K562 (cell line): Measurements from ENCODE around the gene COX6A1. TPM values are rescaled to one million over a fixed set of nuclear protein-coding genes. Genes with fewer than 3 reads are reported as not detected.

ENCODE experiments used
- ARID2 ChIP-seq: fragments of 450-650 bp; IDR thresholded peaks from 2 replicates; pipeline ENCODE4 v1.6.1; 2017; ENCODE audit warnings: antibody characterized with exemption, mild to moderate bottlenecking
- BCL6 ChIP-seq: fragments of 250-450 bp; sonication (Bioruptor Pico); IDR thresholded peaks from 2 replicates; pipeline ENCODE4 v1.4.0; 2020
- CBX1 ChIP-seq: sonication (generic); IDR thresholded peaks from 2 replicates; pipeline ENCODE4 v1.6.1; 2016; ENCODE audit warnings: antibody characterized with exemption, low read depth, mild to moderate bottlenecking
- HMG20B ChIP-seq: fragments of 250-450 bp; sonication (Bioruptor Pico); IDR thresholded peaks from 2 replicates; pipeline ENCODE4 v1.5.0; 2021; ENCODE audit warnings: mild to moderate bottlenecking
- KLF1 ChIP-seq: fragments of 450-650 bp; IDR thresholded peaks from 2 replicates; pipeline ENCODE4 v1.6.1; 2016; ENCODE audit warnings: missing genetic modification characterization, missing compliant biosample characterization
- KLF10 ChIP-seq: fragments of 250-450 bp; sonication (Bioruptor Pico); IDR thresholded peaks from 2 replicates; pipeline ENCODE4 v1.6.1; 2021; ENCODE audit warnings: matching md5 sums
- NFRKB ChIP-seq: fragments of 450-650 bp; IDR thresholded peaks from 2 replicates; pipeline ENCODE4 v1.6.1; 2016; ENCODE audit warnings: low read depth
- NR2F6 ChIP-seq: fragments of 450-650 bp; formaldehyde crosslinking; IDR thresholded peaks from 2 replicates; pipeline ENCODE4 v1.4.0; 2020; ENCODE audit warnings: mild to moderate bottlenecking
- RAD21 ChIP-seq, 2 experiments: fragments of 250-450 bp in 1 of 2; fragments of 450-650 bp in 1 of 2; sonication (Bioruptor Pico) in 1 of 2; formaldehyde crosslinking in 1 of 2; IDR thresholded peaks in 1 of 2; conservative IDR thresholded peaks in 1 of 2; 2 replicates each; pipeline versions ENCODE4 v1.4.0 to v1.8.0; 2020 to 2022; ENCODE audit warnings: mild to moderate bottlenecking in 2 of 2, moderate library complexity in 1 of 2
- TEAD1 ChIP-seq, 2 experiments: fragments of 450-650 bp in 1 of 2; sonication (generic) in 1 of 2; formaldehyde crosslinking; IDR thresholded peaks; 2 replicates each; pipeline versions ENCODE4 v1.4.0 to v1.8.0; 2020 to 2022; ENCODE audit warnings: mild to moderate bottlenecking in 2 of 2, missing genetic modification reagents in 1 of 2
- TOE1 ChIP-seq, 2 experiments: fragments of 450-650 bp in 1 of 2; sonication (generic) in 1 of 2; formaldehyde crosslinking in 1 of 2; IDR thresholded peaks; 2 replicates each; pipeline versions ENCODE4 v1.7.1 to v1.8.0; 2016 to 2022; ENCODE audit warnings: borderline replicate concordance in 2 of 2, mild to moderate bottlenecking in 2 of 2, antibody characterized with exemption in 1 of 2, inconsistent platforms in 1 of 2, low read depth in 1 of 2, missing genetic modification reagents in 1 of 2, moderate library complexity in 1 of 2
- ZNF23 ChIP-seq: fragments of 250-450 bp; sonication (Bioruptor Pico); IDR thresholded peaks from 2 replicates; pipeline ENCODE4 v1.4.0; 2020; ENCODE audit warnings: mild to moderate bottlenecking
- ZNF583 ChIP-seq: fragments of 250-450 bp; sonication (Bioruptor Pico); IDR thresholded peaks from 2 replicates; pipeline ENCODE4 v1.4.0; 2020
- polyA plus RNA-seq, 8 experiments: library from polyadenylated mRNA; depleted of rRNA in 4 of 8; stranded (reverse) in 5 of 8; unstranded in 3 of 8; fragments of >200 nt; fragmentation: Nextera tagmentation in 2 of 8; fragmentation: Illumina TruSeq in 1 of 8; extraction: Ambion mirVana in 2 of 8; extraction: Trizol in 1 of 8; gene quantifications; 2 replicates each; pipeline versions ENCODE4 v1.2.1 to v1.2.3, GENCODE V29; 2011 to 2014; ENCODE audit warnings: inconsistent platforms in 1 of 8, missing spikeins in 1 of 8
- total RNA-seq, 7 experiments: library from RNA; depleted of rRNA in 6 of 7; stranded (reverse); fragments of >200 nt in 6 of 7; fragmentation: Illumina TruSeq in 2 of 7; extraction: Trizol in 2 of 7; gene quantifications; 2 replicates each; pipeline versions ENCODE4 v1.2.1 to v1.2.3, GENCODE V29; 2011 to 2021; ENCODE audit warnings: low replicate concordance in 1 of 7
- TF ChIP-seq, protein P1 (sequence below), 2 experiments: fragments of 450-650 bp; conservative IDR thresholded peaks; 2 replicates each; pipeline ENCODE4 v1.6.1; 2017; ENCODE audit warnings: mild to moderate bottlenecking in 2 of 2, moderate library complexity in 2 of 2
- TF ChIP-seq, protein P2 (sequence below), 2 experiments: IDR thresholded peaks; 2 replicates each; pipeline ENCODE4 v1.6.1; 2012; ENCODE audit warnings: improper control_type of control experiment in 2 of 2, low read depth in 2 of 2, low read length in 2 of 2, borderline replicate concordance in 1 of 2
- TF ChIP-seq, protein P3 (sequence below): fragments of 200-800 bp; sonication (Bioruptor generic); IDR thresholded peaks from 2 replicates; pipeline ENCODE4 v1.6.1; 2017; ENCODE audit warnings: missing genetic modification characterization, missing compliant biosample characterization
- TF ChIP-seq, protein P4 (sequence below), 2 experiments: fragments of 450-650 bp; IDR thresholded peaks; 2 replicates each; pipeline ENCODE4 v1.6.1; 2016
- TF ChIP-seq, protein P5 (sequence below): IDR thresholded peaks from 2 replicates; pipeline ENCODE4 v1.6.1; 2014; ENCODE audit warnings: antibody characterized with exemption

Gene COX6A1
- total and polyA plus RNA-seq, 9 of the 15 experiments (the other 6 are each of a cell fraction or from before 2014, with no cell fraction given) = 414 to 4,142 (median 931) TPM

DNA sequence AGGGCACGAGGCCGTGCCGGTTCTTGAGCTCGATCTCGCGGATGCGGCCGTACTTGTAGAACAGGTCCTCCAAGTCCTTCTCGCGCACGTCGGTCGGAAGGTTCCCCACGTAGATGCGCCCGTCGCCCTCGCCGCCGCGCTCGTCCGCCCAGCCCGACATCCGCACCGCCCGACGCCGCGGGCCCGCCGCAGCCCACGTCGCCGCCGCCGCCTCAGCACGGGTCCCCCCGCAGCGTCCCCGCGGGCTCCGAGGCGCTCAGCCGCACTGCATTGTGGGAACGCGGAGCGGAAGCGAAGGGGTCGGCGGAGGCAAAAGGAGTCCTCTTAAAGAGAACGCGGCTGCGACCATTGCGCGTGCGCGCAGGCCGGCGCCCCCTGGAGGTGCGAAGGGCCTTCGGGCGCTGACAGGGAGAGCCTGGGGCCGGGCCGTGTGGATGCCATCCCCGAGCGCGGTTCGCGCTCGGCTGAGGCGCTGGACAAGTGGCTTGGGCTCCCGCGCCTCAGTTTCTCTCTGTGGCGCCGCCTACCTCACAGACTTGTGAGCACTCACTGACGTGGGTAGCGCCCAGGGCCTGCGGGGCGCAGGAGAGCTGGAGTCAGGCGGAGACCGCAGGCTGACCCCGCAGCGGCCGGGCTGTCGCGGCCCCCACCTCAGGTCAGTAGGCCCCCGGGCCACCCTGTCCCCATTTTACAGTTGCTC is 31.7 kb downstream of the COX6A1 start, which contains the start of gene SRSF9 (continued):
- TF ChIP-seq, protein P1, sequence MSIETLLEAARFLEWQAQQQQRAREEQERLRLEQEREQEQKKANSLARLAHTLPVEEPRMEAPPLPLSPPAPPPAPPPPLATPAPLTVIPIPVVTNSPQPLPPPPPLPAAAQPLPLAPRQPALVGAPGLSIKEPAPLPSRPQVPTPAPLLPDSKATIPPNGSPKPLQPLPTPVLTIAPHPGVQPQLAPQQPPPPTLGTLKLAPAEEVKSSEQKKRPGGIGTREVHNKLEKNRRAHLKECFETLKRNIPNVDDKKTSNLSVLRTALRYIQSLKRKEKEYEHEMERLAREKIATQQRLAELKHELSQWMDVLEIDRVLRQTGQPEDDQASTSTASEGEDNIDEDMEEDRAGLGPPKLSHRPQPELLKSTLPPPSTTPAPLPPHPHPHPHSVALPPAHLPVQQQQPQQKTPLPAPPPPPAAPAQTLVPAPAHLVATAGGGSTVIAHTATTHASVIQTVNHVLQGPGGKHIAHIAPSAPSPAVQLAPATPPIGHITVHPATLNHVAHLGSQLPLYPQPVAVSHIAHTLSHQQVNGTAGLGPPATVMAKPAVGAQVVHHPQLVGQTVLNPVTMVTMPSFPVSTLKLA (conservative IDR thresholded peaks at IDR 0.05) = peak; percentile 56 to 68; a peak in 3 of 4 replicates
- TF ChIP-seq, protein P2, sequence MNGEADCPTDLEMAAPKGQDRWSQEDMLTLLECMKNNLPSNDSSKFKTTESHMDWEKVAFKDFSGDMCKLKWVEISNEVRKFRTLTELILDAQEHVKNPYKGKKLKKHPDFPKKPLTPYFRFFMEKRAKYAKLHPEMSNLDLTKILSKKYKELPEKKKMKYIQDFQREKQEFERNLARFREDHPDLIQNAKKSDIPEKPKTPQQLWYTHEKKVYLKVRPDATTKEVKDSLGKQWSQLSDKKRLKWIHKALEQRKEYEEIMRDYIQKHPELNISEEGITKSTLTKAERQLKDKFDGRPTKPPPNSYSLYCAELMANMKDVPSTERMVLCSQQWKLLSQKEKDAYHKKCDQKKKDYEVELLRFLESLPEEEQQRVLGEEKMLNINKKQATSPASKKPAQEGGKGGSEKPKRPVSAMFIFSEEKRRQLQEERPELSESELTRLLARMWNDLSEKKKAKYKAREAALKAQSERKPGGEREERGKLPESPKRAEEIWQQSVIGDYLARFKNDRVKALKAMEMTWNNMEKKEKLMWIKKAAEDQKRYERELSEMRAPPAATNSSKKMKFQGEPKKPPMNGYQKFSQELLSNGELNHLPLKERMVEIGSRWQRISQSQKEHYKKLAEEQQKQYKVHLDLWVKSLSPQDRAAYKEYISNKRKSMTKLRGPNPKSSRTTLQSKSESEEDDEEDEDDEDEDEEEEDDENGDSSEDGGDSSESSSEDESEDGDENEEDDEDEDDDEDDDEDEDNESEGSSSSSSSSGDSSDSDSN (IDR thresholded peaks at IDR 0.05; ENCODE audit: borderline replicate concordance in 1 of 2, low read depth in 2 of 2, low read length in 2 of 2) = peak; percentile 72 to 88; a peak in 3 of 4 replicates
- TF ChIP-seq KLF1 (tag) (peak; percentile 57; the same call in 1 of the 2 replicates), ZNF583 (CRISPR knock-in tag) (peak; percentile 48; the same call in 1 of the 2 replicates), TOE1 (IDR thresholded peaks at IDR 0.05; ENCODE audit: borderline replicate concordance) (peak; percentile 56; the same call in 1 of the 2 replicates), TOE1 (CRISPR knock-in tag; IDR thresholded peaks at IDR 0.05; ENCODE audit: borderline replicate concordance, low read depth) (no peak), TEAD1 (CRISPR knock-in tag; IDR thresholded peaks at IDR 0.05) (peak; percentile 45 to 52; a peak in 3 of 4 replicates), NFRKB (no peak), ARID2 (0 out of 2 replicates have a peak, but pooled peaks have one; percentile 9), KLF10 (CRISPR knock-in tag) (no peak), CBX1 (peak; percentile 58; the same call in 1 of the 2 replicates), RAD21 (CRISPR knock-in tag; conservative IDR thresholded peaks at IDR 0.05 in 1 of 2, IDR thresholded peaks at IDR 0.05 in 1 of 2) (peak in 1 of 2 experiments; percentile 36; a peak in 3 of 4 replicates), NR2F6 (CRISPR knock-in tag) (no peak), ZNF23 (CRISPR knock-in tag) (no peak), BCL6 (no peak), HMG20B (no peak)
- TF ChIP-seq, protein P3, sequence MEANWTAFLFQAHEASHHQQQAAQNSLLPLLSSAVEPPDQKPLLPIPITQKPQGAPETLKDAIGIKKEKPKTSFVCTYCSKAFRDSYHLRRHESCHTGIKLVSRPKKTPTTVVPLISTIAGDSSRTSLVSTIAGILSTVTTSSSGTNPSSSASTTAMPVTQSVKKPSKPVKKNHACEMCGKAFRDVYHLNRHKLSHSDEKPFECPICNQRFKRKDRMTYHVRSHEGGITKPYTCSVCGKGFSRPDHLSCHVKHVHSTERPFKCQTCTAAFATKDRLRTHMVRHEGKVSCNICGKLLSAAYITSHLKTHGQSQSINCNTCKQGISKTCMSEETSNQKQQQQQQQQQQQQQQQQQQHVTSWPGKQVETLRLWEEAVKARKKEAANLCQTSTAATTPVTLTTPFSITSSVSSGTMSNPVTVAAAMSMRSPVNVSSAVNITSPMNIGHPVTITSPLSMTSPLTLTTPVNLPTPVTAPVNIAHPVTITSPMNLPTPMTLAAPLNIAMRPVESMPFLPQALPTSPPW (CRISPR knock-in tag) = peak; percentile 80
- TF ChIP-seq, protein P4, sequence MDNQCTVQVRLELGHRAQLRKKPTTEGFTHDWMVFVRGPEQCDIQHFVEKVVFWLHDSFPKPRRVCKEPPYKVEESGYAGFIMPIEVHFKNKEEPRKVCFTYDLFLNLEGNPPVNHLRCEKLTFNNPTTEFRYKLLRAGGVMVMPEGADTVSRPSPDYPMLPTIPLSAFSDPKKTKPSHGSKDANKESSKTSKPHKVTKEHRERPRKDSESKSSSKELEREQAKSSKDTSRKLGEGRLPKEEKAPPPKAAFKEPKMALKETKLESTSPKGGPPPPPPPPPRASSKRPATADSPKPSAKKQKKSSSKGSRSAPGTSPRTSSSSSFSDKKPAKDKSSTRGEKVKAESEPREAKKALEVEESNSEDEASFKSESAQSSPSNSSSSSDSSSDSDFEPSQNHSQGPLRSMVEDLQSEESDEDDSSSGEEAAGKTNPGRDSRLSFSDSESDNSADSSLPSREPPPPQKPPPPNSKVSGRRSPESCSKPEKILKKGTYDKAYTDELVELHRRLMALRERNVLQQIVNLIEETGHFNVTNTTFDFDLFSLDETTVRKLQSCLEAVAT (IDR thresholded peaks at IDR 0.05) = 0 out of 4 replicates have a peak, but pooled peaks of 1 of the 2 experiments have one; percentile 62
- TF ChIP-seq, protein P5, sequence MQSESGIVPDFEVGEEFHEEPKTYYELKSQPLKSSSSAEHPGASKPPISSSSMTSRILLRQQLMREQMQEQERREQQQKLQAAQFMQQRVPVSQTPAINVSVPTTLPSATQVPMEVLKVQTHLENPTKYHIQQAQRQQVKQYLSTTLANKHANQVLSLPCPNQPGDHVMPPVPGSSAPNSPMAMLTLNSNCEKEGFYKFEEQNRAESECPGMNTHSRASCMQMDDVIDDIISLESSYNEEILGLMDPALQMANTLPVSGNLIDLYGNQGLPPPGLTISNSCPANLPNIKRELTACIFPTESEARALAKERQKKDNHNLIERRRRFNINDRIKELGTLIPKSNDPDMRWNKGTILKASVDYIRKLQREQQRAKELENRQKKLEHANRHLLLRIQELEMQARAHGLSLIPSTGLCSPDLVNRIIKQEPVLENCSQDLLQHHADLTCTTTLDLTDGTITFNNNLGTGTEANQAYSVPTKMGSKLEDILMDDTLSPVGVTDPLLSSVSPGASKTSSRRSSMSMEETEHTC = no peak
